ENCODE measurements around the gene STXBP2.

STXBP2 gene

DNA sequence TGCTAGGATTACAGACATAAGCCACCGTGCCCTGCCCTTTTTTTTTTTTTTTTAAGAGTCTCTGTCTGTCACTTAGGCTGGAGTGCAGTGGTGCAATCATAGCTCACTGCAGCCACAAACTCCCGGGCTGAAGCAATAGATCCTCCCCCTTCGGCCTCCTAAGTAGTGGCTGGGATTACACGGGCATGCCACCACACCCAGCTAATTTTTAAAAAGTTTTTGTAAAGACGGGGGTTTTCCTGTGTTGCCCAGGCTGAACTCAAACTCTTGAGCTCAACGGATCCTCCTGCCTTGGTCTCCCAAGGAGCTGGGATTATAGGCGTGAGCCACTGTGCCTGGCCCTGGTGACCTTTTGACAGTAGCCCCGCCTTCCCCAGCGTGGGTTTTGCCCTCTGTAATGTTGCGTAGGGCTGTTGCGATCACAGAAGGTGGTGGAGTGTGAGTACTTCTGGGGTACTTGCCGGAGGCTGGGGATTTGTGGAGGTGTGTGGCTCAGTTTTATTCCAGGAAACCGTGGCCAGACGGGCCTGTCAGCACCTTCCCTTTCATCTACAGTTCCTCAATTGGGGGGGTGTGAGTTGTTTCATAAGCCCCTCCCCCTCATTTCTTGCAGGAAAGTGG, 20.3 kb downstream of the STXBP2 start:
- no peak for DNase-seq

DNA sequence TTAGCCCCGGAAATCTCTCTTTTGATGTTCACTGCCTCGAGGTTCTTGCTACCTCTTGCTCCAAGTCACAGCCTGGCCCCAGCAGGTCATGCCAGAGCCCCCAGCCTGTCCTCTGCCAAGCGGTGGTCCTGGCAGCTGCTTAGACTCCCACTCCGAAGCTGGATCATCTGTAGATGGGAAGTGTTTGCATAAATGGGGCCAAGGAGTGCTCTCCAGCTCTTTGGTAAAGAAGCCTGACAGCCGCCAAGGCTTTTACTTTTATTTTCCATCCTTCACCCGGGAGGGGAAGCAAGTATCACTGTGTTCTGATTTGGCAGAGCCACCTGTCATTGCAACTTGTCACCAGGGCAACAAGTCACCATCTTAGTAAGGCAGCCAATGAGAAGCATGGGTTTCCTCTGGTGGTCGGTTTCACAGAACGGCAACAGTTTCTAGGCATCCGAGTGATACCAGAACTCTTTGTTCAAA, 21.3 kb downstream of the STXBP2 start:
- DNase-seq = peak; percentile 53

DNA sequence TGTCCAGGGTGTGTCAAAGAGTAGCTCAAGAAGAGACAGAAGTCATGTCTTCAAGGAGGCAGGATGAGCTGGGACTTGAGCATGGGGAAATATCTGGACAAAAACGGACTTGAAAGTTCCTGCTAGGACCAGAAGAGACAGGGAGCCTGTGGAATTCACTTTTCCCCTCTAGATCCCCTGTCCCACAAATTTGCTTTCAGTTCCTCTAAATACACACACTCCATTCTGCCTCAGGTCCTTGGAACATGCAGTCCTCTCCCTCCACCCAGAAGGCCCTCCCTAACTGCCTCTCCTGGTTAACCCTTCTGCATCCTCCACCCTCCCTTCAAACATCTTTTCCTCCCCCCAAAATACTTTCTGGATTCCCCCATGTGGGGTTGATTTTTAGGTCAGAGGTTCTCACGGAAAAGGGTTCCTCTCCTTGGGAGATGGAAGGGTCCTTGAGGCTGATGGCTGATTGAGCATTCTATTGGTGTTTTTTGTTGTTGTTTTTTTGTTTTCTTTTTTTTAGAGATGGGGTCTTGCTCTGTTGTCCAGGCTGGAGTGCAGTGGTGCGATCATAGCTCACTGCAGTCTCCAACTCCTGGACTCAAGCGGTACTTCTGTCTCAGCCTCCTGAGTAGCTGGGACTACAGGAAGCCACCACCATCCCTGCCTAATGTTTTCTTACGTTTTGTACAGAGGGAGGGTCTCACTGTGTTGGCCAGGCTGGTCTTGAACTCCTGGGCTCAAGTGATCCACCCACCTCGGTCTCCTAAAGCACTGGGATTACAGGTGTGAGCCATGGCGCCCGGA, 25.0 kb downstream of the STXBP2 start:
- no peak for DNase-seq

DNA sequence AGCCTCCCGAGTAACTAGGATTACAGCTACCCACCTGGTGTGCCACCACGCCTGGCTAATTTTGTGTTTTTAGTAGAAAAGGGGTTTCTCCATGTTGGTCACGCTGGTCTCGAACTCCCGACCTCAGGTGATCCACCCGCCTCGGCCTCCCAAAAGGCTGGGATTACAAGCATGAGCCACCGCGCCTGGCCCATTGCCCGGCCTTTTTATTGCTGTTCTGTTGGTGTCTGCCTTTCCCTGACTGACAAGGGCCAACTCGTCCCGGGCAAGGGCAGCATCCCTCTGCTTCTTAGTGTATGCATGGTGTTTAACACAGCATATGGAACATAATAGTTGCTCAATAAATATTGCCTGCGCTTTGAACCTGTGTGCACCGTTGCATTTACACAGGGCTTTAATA, 25.7 kb downstream of the STXBP2 start:
- DNase-seq = no peak

DNA sequence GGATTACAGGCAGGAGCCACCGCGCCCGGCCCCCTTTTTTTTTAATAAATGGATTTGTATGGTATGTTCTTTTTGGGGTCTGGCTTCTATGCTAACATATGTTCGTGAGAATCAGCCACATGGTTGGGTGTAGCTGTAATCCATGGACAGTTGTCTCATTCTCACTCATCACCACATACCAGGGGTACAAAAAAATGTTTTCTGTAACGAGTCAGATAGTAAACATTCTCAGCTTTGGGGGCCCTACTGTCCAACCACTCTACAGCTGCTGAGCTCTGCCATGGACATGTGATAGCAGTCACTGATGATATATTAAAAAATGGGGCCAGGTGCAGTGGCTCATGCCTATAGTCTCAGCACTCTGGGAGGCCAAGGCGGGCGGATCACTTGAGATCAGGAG, 26.8 kb downstream of the STXBP2 start:
- DNase-seq = no peak

DNA sequence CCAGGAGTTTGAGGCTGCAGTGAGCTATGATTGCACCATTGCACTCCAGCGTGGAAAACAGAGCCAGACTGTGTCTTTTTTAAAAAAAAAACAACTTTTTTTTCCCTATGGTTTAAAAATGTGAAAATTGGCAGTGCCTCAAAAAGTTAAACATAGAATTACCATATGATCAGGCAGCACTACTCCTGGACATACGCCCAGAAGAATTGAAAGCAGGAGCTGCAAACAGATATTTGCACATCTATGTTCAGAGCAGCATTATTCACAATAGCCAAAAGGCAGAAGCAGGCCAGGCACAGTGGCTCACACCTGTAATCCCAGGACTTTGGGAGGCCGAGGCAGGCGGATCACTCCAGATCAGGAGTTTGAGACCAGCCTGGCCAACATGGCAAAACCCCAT, 28.2 kb downstream of the STXBP2 start:
- DNase-seq = no peak

DNA sequence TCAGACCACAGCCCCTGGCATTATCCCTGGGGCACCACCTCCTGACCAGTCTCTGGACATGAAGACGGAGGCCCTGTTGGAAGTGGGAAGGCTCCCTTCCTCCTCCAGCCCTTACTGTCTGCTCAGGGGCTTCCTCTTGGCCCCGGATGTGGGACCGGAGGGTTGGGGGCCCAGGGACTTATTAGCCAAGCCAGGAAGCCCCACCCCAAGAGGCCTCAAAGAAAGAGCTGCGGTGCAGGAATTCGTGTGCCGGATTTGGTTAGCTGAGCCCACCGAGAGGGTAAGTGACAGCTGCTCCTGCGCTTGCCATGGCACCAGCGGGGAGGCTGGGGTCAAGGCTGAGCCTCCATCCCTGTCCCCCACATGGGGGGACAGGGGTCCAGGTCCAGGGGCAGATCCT, 31.9 kb downstream of the STXBP2 start, which contains the start of gene RETN:
RETN (plus strand) TSS at position 208 of the 400 bp plus-strand sequence. CDS start 278 bp downstream, outside the sequence.
- DNase-seq = no peak

DNA sequence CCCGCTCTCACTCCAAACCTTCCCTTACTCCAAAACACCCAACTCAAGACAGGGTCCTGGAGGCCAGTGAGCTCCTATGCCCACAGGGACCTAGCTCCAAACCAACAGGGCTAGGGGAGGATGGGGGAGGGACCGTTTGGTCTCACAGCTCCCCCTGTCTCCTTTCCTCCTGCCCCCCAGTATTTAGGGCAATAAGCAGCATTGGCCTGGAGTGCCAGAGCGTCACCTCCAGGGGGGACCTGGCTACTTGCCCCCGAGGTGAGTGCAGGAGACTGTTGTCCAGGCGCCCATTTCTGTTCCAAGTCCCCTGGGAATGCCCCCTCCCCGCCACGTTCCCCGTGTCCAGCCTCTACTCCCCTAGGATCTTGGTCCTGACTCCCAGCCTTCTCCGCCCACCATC, 32.7 kb downstream of the STXBP2 start:
- no peak for DNase-seq

DNA sequence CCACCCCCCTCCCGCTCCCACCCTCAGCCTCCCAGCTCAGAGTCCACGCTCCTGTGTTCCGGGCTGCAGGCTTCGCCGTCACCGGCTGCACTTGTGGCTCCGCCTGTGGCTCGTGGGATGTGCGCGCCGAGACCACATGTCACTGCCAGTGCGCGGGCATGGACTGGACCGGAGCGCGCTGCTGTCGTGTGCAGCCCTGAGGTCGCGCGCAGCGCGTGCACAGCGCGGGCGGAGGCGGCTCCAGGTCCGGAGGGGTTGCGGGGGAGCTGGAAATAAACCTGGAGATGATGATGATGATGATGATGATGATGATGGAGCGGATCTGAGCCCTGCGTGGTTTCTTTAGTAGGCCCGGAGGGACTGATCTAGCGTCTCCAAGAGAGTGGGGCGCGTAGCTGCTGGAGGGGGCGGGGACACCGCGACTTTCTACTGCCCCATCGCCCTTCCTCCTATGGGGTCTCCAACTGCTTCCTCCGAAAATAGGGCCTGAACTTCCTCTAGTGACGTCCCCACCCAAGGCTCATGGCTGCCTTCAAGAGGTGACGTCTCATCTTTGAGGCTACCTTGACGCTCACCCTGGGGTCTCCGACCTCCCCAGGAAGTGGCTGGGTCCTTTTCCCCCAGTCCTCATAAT, 33.4 kb downstream of the STXBP2 start:
- DNase-seq = no peak

DNA sequence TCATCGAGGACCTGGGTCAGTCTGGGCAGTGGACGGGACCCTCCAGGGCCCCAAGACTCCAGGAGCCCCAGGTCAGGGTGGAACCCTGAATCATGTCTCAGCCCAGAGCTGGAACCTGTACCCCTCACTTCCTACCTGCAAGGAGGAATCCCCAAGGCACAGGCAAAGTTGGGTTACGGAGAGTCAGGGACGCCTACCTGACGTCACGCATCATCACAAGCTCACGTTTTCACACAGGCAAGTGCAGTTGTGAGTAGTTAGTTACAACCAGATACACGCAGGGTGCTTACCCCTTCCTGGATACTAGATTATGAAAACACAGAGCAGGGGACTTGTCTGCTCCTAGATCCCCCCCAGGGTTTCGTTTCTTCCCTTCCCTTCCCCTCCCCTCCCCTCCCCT, 33.9 kb downstream of the STXBP2 start:
- no peak for DNase-seq

DNA sequence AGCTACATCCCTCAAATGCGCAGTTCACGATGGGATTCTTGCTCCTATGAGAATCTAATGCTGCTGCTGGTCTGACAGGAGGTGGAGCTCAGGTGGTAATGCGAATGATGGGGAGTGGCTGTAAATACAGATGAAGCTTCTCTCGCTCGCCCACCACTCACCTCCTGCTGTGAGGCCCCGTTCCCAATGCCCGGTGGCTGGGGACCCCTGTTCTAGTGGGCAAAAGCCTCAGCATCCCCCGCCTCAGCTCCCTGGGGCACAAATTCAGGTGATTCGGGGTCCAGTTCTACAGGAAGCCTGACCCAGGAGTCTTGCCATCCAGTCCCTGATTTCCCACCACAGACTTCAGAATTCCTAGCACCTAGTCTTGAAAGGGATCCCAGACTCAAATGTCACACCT, 35.6 kb downstream of the STXBP2 start:
- no peak for DNase-seq

DNA sequence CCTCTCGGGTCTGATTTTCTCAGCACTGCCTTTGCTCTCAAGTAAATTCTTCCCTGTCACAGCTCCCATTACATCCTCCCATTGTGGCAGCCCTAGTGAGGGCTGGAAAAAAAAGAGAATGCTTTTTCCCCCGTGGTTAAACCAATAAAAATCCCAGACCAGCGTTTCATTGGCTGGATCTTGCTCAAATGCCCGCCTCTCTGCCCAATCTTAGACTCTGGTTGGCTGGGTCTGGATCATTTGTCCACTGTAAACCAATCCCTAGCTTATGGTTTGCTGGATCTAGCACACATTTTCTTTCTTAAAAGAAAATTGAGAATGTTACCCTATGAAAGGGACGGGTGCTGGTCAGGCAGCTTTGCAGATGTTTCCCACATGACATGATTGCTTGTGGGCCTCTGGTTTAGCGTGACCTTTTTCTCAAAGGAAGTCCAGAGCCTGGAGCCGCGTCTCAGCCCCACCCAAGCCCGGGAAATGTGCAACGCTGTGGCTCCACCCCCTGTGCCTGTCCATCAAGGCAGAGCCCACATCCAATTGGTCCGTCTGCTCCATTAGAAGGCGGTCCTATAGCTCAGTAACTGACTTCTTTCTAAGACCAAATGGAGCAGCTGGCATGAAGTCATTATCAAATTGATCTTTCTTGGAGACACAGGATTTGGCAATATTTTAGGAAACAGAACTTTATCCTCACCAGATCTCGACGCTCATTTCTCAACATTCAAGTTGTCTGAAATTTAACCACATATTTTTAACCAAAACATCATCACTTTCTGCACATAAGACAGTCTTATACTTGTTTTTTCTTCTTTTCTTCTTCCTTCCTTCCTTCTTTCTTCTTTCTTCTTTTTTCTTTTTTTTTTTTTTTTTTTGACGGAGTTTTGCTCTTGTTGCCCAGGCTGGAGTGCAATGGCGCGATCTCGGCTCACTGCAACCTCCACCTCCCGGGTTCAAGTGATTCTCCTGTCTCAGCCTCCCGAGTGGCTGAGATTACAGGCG, 37.4 kb downstream of the STXBP2 start:
- DNase-seq = no peak

DNA sequence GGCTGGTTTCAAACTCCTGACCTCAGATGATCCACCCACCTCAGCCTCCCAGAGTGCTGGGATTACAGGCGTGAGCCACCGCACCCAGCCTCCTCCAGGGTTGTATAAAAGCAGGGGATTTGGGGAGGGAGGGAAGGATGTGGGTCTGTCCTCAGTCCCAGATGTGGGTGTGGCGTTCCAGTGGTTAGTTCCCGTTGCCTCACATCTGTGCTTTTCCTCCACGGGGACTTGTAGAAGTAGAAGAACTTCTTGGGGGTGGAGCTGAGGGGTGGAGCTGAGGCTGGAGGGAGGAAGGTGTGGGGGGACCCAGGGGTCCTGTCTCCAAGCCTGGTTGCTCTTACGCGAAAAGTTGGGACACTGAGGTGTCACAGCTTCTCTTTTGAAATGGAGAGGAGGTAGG, 39.5 kb downstream of the STXBP2 start:
- no peak for DNase-seq

DNA sequence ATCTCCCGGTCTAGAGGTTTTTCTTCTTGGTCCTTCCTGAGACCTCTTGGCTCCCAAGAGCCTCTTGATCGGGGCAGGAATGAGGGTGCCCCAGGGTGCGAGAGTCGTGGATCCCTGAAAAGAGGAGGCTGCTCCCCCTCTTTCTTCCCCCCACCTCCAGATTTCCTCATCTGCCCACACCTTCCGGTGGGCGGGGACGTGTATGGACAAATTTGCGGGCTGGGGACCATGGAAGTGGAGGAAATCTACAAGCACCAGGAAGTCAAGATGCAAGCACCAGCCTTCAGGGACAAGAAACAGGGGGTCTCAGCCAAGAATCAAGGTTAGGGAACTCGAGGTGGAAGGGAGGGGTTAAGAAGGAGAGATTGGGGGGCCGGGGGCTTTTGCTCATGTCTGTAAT, 39.9 kb downstream of the STXBP2 start, which contains the start of gene MCEMP1:
MCEMP1 (plus strand) TSS at position 237 of the 400 bp plus-strand sequence; CDS start at position 268, 31 bp downstream.
- no peak for DNase-seq

DNA sequence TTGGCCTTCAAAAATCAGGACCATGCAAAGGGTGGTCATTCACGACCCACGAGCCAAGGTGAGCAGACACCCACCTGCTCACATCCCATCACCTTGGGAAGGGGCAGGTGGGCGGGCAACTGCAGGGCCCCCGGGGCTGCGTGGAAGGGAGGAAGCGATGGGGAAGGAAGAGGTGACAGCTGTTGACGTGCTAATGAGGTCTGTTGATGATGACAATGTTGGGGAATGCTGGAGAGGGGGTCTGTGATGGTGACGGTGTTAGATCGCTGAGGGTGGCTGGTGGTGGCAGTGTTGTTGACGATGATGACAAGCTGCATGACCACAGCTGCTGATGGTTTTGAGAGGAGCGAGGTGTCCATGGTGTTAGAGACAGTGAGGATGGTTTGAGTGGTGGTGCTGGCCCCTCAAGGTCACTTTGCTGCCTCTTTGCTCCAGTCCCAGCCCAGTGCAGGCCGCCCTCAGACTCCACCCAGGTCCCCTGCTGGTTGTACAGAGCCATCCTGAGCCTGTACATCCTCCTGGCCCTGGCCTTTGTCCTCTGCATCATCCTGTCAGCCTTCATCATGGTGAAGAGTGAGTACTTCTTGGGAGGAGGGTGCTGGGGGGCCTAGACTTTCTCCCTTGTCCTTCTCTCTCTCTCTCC, 40.9 kb downstream of the STXBP2 start:
- no peak for DNase-seq

DNA sequence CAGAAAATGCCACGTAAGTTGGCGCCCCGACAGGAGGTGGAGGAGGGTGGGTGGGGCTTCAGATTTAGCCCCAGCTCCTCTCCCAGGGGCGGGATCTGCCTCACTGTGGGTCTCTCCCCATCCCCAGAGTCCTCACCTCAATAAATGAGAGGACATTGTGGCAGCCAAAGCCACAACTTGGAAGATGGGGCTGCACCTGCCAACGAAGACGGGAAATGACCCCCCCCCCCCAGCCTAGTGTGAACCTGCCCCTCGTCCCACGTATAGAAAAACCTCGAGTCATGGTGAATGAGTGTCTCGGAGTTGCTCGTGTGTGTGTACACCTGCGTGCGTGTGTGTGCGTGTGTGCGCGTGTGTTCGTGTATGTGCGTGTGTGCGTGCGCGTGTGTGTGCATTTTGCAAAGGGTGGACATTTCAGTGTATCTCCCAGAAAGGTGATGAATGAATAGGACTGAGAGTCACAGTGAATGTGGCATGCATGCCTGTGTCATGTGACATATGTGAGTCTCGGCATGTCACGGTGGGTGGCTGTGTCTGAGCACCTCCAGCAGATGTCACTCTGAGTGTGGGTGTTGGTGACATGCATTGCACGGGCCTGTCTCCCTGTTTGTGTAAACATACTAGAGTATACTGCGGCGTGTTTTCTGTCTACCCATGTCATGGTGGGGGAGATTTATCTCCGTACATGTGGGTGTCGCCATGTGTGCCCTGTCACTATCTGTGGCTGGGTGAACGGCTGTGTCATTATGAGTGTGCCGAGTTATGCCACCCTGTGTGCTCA, 42.3 kb downstream of the STXBP2 start:
- peak; percentile 81 for DNase-seq

DNA sequence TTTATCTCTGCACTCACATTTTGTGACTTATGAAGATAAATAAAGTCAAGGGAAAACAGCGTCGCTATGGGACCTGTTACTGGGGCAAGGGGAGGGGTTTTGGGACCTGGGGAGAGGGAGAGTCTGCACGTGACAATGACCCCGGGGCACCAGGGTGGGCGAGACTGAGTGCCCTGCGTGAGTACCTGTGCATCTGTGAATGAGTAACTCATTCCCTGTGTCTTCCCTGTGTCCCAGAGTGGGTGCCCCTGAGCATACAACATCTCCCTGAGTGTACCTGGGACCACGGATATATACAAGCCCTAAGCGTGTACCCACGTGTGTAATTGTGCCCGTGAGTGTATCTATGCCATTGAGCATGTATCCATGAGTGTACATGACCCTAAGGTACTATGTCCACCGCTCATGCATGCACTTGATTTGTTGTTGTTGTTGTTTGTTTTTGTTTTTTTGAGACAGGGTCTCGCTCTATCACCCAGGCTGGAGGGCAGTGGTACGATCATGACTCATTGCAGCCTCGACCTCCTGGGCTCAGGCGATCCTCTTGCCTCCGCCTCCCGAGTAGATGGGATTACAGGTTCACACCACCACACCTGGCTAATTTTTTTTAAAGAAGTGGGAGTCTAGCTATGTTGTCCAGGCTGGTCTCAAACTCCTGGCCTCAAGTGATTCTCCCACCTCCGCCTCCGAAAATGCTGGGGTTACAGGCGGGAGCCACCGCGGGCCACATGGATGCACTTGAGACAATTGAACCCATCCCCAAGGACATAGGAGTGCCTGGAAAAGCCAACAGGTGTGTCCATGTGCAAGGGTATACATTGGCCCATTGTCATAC, 43.1 kb downstream of the STXBP2 start:
- DNase-seq = no peak

DNA sequence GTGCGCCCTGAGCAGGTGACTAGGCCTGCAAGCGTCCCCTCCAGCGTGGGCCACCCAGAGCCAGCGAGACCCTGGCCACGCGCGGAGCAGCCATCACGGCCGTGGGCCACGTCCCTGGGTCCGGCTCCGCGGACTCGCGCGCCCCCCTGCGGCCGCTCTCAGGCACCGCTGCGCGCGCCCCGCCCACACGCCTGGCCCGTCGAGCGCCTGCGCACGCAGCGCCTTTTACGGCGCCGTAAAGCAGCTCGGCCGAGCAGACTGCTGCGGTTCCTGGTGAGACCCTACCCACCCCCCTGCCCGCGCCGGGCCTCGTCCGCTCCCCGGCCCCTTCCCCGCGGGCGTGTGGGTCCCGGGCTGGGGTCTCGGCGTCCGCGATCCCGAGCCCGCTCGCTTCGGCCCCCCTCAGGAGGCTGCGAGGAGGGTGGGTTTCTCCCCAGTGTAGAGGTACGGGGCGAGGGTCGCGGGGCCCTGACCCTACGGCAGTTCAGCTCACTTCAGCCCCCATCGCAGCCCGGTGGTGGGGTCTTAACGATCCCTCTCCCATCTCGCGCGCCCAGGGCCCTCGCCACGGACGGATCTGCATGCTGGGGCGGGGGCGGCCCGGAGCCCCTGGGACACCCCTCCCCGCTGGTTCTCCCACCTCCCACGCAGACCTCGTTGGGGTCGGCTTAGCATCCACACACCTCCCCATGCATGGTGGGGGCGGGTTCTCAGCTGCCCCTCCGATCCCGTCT, 43.9 kb downstream of the STXBP2 start, which contains the start of gene TRAPPC5:
TRAPPC5 (plus strand) TSS at position 228 of the 734 bp plus-strand sequence. CDS start 1,421 bp downstream, outside the sequence.
- DNase-seq = peak; percentile 79

Measured in CD4-positive, alpha-beta T cell treated with Interleukin-4 for 4 hours (primary cell).